Measurements from ENCODE around the gene ZNF568. TPM values are rescaled to one million over a fixed set of nuclear protein-coding genes. Genes with fewer than 3 reads are reported as not detected.

Gene ZNF568
- total RNA-seq, 2 experiments from 2014 or later = 6.3 to 7.2 TPM

- Mint-ChIP-seq H3K9me3 (peaks cover 22% of the 10 kb centered on the region), H3K4me1 (no peaks in the 10 kb centered on the region), H3K27me3 (no peaks in the 10 kb centered on the region), H3K27ac (no peak overlapping the region), H3K4me3 (no peak overlapping the region), H3K36me3 (ENCODE audit: low read depth) (no peaks in the 10 kb centered on the region)
- CTCF ChIA-PET = no interaction called here
- DNase-seq = no peak
- POLR2A ChIA-PET = no interaction called here
These were observed 129.0 kb downstream of the ZNF568 start for GRCh38 chr19:37045140-37045539.

Other genes starting within 250 kb of the ZNF568 start
- 1 to 10 TPM; 8.4 to 8.9 TPM for gene ZNF461, start 249.5 kb upstream of the ZNF568 start, total RNA-seq
- 10 to 100 TPM in 1 of 2 experiments, 1 to 10 TPM in 1; 9.8 to 11.2 TPM for gene ZNF567, start 228.7 kb upstream of the ZNF568 start, total RNA-seq
- gene ZNF850, start 143.5 kb upstream of the ZNF568 start, total RNA-seq = 1 to 10 TPM; 5.0 to 6.0 TPM
- 1 to 10 TPM; 8.9 to 9.5 TPM for gene ZNF790, start 77.9 kb upstream of the ZNF568 start, total RNA-seq
- 1 to 10 TPM; 6.0 to 6.3 TPM for gene ZNF345, start 65.5 kb upstream of the ZNF568 start, total RNA-seq
- gene ZNF829, start within 50 bp of the ZNF568 start, total RNA-seq = 1 to 10 TPM; 4.3 TPM
- 10 to 100 TPM; 11.3 to 13.2 TPM for gene ZNF420, start 162.1 kb downstream of the ZNF568 start, total RNA-seq